ENCODE results near the gene BCAS3. TPM values are rescaled to one million over a fixed set of nuclear protein-coding genes. Genes with fewer than 3 reads are reported as not detected.
"Not testable (repeated sequence)": the region's sequence is repeated elsewhere in the genome, so short reads cannot be mapped to it uniquely, and the experiment has no call there.

Gene BCAS3
- total and polyA plus RNA-seq, 3 experiments from 2014 or later, result 10.7 to 35.3 (median 13.5) TPM

- ChIA-PET POLR2A (no interaction called here), CTCF (no interaction called here)
- H3K4me1 ChIP-seq (ENCODE audit: insufficient read depth, low read length), result no peaks in the 10 kb centered on the region
- Mint-ChIP-seq H3K27me3 (no peaks in the 10 kb centered on the region), H3K9me3 (peaks cover 0 to 3% (median 0%) of the 10 kb centered on the region in 5 donors), H3K36me3 (peaks cover 2 to 18% (median 6%) of the 10 kb centered on the region in 3 donors), H3K4me3 (no peak overlapping the region), H3K4me1 (peaks cover 4 to 6% (median 6%) of the 10 kb centered on the region in 3 donors), H3K27ac (peak overlapping the region in 1 of 8 donors; percentile 58)
- no peaks in the 10 kb centered on the region for H3K9me3 ChIP-seq (ENCODE audit: low read length)
- no peaks in the 10 kb centered on the region for H3K27me3 ChIP-seq (ENCODE audit: insufficient read depth, low read length, poor library complexity, severe bottlenecking)
- H3K36me3 ChIP-seq (ENCODE audit: insufficient read depth, low read length), result no peaks in the 10 kb centered on the region
- no peak overlapping the region for H3K27ac ChIP-seq (ENCODE audit: low read depth, low read length)
- no peak for DNase-seq
- no peak overlapping the region for H3K4me3 ChIP-seq (ENCODE audit: low read length)
Observed at GRCh38 chr17:60748204-60748603, 70.6 kb downstream of the BCAS3 start.

GRCh38 chr17:60749050-60749449 lies 71.4 kb downstream of the BCAS3 start:
- peaks cover 0 to 3% (median 0%) of the 10 kb centered on the region in 5 donors for H3K9me3 Mint-ChIP-seq
- no peaks in the 10 kb centered on the region for H3K27me3 Mint-ChIP-seq
- H3K4me3 Mint-ChIP-seq, result no peak overlapping the region
- Histone ChIP-seq H3K27ac (ENCODE audit: low read depth, low read length) (no peak overlapping the region), H3K27me3 (ENCODE audit: insufficient read depth, low read length, poor library complexity, severe bottlenecking) (no peaks in the 10 kb centered on the region), H3K4me3 (ENCODE audit: low read length) (no peak overlapping the region), H3K9me3 (ENCODE audit: low read length) (no peaks in the 10 kb centered on the region), H3K4me1 (ENCODE audit: insufficient read depth, low read length) (no peaks in the 10 kb centered on the region), H3K36me3 (ENCODE audit: insufficient read depth, low read length) (no peaks in the 10 kb centered on the region)
- H3K4me1 Mint-ChIP-seq, result peaks cover 4 to 6% (median 6%) of the 10 kb centered on the region in 3 donors
- peaks cover 2 to 19% (median 6%) of the 10 kb centered on the region in 3 donors for H3K36me3 Mint-ChIP-seq
- no peak overlapping the region for H3K27ac Mint-ChIP-seq
- no peak for DNase-seq
- ChIA-PET POLR2A (no interaction called here), CTCF (no interaction called here)

DNA sequence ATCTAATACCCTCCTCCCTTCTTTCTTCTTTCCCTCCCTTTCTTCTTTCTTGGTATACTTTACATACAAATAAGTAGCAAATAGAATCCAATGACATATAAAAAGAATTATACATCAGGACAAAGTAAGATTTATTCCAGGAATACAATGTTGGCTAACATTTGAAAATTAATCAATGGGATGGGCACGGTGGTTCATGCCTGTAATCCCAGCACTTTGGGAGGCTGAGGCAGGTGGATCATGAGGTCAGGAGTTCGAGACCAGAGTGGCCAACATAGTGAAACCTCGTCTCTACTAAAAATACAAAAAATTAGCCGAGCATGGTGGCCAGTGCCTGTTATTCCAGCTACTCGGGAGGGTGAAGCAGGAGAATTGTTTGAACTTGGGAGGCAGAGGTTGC lies 72.1 kb downstream of the BCAS3 start:
- CTCF ChIA-PET, result no interaction called here
- H3K4me3 ChIP-seq (ENCODE audit: low read length), result no peak overlapping the region
- no peak for DNase-seq
- POLR2A ChIA-PET, result no interaction called here
- no peaks in the 10 kb centered on the region for H3K9me3 ChIP-seq (ENCODE audit: low read length)
- no peaks in the 10 kb centered on the region for H3K4me1 ChIP-seq (ENCODE audit: insufficient read depth, low read length)
- Mint-ChIP-seq H3K4me3 (no peak overlapping the region), H3K36me3 (peaks cover 2 to 25% (median 6%) of the 10 kb centered on the region in 3 donors), H3K9me3 (peaks cover 0 to 3% (median 0%) of the 10 kb centered on the region in 5 donors), H3K27ac (peak overlapping the region in 1 of 8 donors; percentile 4), H3K27me3 (no peaks in the 10 kb centered on the region), H3K4me1 (peaks cover 4 to 6% (median 6%) of the 10 kb centered on the region in 3 donors)
- no peaks in the 10 kb centered on the region for H3K36me3 ChIP-seq (ENCODE audit: insufficient read depth, low read length)
- H3K27me3 ChIP-seq (ENCODE audit: insufficient read depth, low read length, poor library complexity, severe bottlenecking), result no peaks in the 10 kb centered on the region
- no peak overlapping the region for H3K27ac ChIP-seq (ENCODE audit: low read depth, low read length)

- DNase-seq, result no peak
- Histone ChIP-seq H3K36me3 (ENCODE audit: insufficient read depth, low read length) (no peaks in the 10 kb centered on the region), H3K27ac (ENCODE audit: low read depth, low read length) (no peak overlapping the region), H3K27me3 (ENCODE audit: insufficient read depth, low read length, poor library complexity, severe bottlenecking) (no peaks in the 10 kb centered on the region), H3K4me3 (ENCODE audit: low read length) (no peak overlapping the region), H3K9me3 (ENCODE audit: low read length) (no peaks in the 10 kb centered on the region), H3K4me1 (ENCODE audit: insufficient read depth, low read length) (no peaks in the 10 kb centered on the region)
- peak overlapping the region in 2 of 8 donors; percentile 7 to 27 for H3K27ac Mint-ChIP-seq
- H3K4me1 Mint-ChIP-seq, result peaks cover 4 to 6% (median 6%) of the 10 kb centered on the region in 3 donors
- H3K4me3 Mint-ChIP-seq, result no peak overlapping the region
- ChIA-PET CTCF (no interaction called here), POLR2A (no interaction called here)
- H3K27me3 Mint-ChIP-seq, result no peaks in the 10 kb centered on the region
- peaks cover 0 to 3% (median 0%) of the 10 kb centered on the region in 5 donors for H3K9me3 Mint-ChIP-seq
- peaks cover 2 to 27% (median 6%) of the 10 kb centered on the region in 3 donors for H3K36me3 Mint-ChIP-seq
Observed at GRCh38 chr17:60750640-60751039, 73.0 kb downstream of the BCAS3 start.

- H3K9me3 ChIP-seq (ENCODE audit: low read length), result no peaks in the 10 kb centered on the region
- no peak overlapping the region for H3K4me3 ChIP-seq (ENCODE audit: low read length)
- no peaks in the 10 kb centered on the region for H3K27me3 ChIP-seq (ENCODE audit: insufficient read depth, low read length, poor library complexity, severe bottlenecking)
- Mint-ChIP-seq H3K27me3 (no peaks in the 10 kb centered on the region), H3K36me3 (peaks cover 2 to 31% (median 6%) of the 10 kb centered on the region in 3 donors), H3K4me3 (no peak overlapping the region), H3K4me1 (peaks cover 4 to 6% (median 6%) of the 10 kb centered on the region in 3 donors), H3K9me3 (peaks cover 0 to 3% (median 0%) of the 10 kb centered on the region in 5 donors), H3K27ac (no peak overlapping the region)
- CTCF ChIA-PET, result no interaction called here
- no peaks in the 10 kb centered on the region for H3K36me3 ChIP-seq (ENCODE audit: insufficient read depth, low read length)
- H3K4me1 ChIP-seq (ENCODE audit: insufficient read depth, low read length), result no peaks in the 10 kb centered on the region
- H3K27ac ChIP-seq (ENCODE audit: low read depth, low read length), result no peak overlapping the region
- POLR2A ChIA-PET, result no interaction called here
- DNase-seq, result no peak
Observed at GRCh38 chr17:60751884-60752283, 74.2 kb downstream of the BCAS3 start.

DNA sequence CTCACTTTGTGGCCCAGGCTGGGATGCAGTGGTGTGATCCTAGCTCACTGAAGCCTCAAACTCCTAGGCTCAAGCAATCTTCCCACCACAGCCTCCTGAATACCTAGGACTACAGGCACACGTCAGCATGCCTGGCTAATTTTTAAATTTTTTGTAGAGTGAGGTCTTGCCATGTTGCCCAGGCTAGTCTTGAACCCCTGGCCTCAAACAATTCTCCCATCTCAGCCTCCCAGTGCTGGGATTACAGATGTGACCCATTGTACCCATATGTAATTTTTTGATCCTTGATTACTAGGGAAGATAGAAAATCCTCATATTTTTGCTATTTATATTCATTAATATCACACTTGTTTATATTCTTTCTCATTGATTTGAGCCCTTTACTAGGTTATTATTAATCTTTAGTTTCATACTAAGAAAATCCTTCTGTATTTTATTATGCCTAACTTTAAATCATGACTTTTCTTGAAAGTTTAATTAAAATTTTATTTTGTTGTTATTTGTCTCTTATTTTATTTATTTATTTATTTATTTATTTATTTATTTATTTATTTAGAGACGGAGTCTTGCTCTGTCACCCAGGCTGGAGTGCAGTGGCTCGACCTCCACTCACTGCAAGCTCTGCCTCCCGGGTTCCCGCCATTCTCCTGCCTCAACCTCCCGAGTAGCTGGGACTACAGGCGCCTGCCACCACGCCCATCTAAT lies 75.4 kb downstream of the BCAS3 start:
- ChIA-PET CTCF (no interaction called here), POLR2A (no interaction called here)
- H3K4me1 Mint-ChIP-seq, result peaks cover 0 to 4% (median 0%) of the 10 kb centered on the region in 3 donors
- Histone ChIP-seq H3K36me3 (ENCODE audit: insufficient read depth, low read length) (no peaks in the 10 kb centered on the region), H3K27me3 (ENCODE audit: insufficient read depth, low read length, poor library complexity, severe bottlenecking) (no peaks in the 10 kb centered on the region), H3K9me3 (ENCODE audit: low read length) (no peaks in the 10 kb centered on the region), H3K4me1 (ENCODE audit: insufficient read depth, low read length) (no peaks in the 10 kb centered on the region), H3K27ac (ENCODE audit: low read depth, low read length) (no peak overlapping the region), H3K4me3 (ENCODE audit: low read length) (no peak overlapping the region)
- H3K9me3 Mint-ChIP-seq, result peaks cover 0 to 3% (median 0%) of the 10 kb centered on the region in 5 donors
- H3K4me3 Mint-ChIP-seq, result no peak overlapping the region
- H3K27me3 Mint-ChIP-seq, result no peaks in the 10 kb centered on the region
- DNase-seq, result no peak
- H3K27ac Mint-ChIP-seq, result peak overlapping the region in 1 of 8 donors; percentile 52
- peaks cover 4 to 25% (median 6%) of the 10 kb centered on the region in 3 donors for H3K36me3 Mint-ChIP-seq

- Histone ChIP-seq H3K4me1 (ENCODE audit: insufficient read depth, low read length) (no peaks in the 10 kb centered on the region), H3K36me3 (ENCODE audit: insufficient read depth, low read length) (no peaks in the 10 kb centered on the region), H3K27me3 (ENCODE audit: insufficient read depth, low read length, poor library complexity, severe bottlenecking) (no peaks in the 10 kb centered on the region), H3K27ac (ENCODE audit: low read depth, low read length) (no peak overlapping the region), H3K4me3 (ENCODE audit: low read length) (no peak overlapping the region), H3K9me3 (ENCODE audit: low read length) (no peaks in the 10 kb centered on the region)
- H3K4me1 Mint-ChIP-seq, result peaks cover 0 to 2% (median 0%) of the 10 kb centered on the region in 3 donors
- H3K9me3 Mint-ChIP-seq, result peaks cover 0 to 3% (median 0%) of the 10 kb centered on the region in 5 donors
- H3K4me3 Mint-ChIP-seq, result no peak overlapping the region
- POLR2A ChIA-PET, result no interaction called here
- no peaks in the 10 kb centered on the region for H3K27me3 Mint-ChIP-seq
- H3K36me3 Mint-ChIP-seq, result peaks cover 4 to 20% (median 9%) of the 10 kb centered on the region in 3 donors
- H3K27ac Mint-ChIP-seq, result no peak overlapping the region
- CTCF ChIA-PET, result no interaction called here
- no peak for DNase-seq
Observed at GRCh38 chr17:60754057-60754604, 76.5 kb downstream of the BCAS3 start.

GRCh38 chr17:60756798-60757197 lies 79.1 kb downstream of the BCAS3 start:
- H3K4me1 ChIP-seq (ENCODE audit: insufficient read depth, low read length); POLR2A ChIA-PET; CTCF ChIA-PET; H3K27me3 Mint-ChIP-seq; DNase-seq; H3K27me3 ChIP-seq (ENCODE audit: insufficient read depth, low read length, poor library complexity, severe bottlenecking); H3K36me3 ChIP-seq (ENCODE audit: insufficient read depth, low read length); H3K4me3 Mint-ChIP-seq; H3K4me1 Mint-ChIP-seq; H3K4me3 ChIP-seq (ENCODE audit: low read length); H3K27ac Mint-ChIP-seq; H3K27ac ChIP-seq (ENCODE audit: low read depth, low read length): not testable (repeated sequence)
- H3K9me3 Mint-ChIP-seq, result peaks cover 9 to 22% (median 16%) of the 10 kb centered on the region in 5 donors
- H3K9me3 ChIP-seq (ENCODE audit: low read length), result peaks cover 11% of the 10 kb centered on the region
- peaks cover 10 to 35% (median 29%) of the 10 kb centered on the region in 3 donors for H3K36me3 Mint-ChIP-seq
